DMS79 (cell line): ENCODE measurements around the gene ATP6V1C2.
A peak's percentile ranks its signal among the peaks of the same experiment; 100 is the strongest.

ENCODE experiments used
- DNase-seq: peaks from one replicate; lab custom pipeline; 2025; lab: John Stamatoyannopoulos, UW

The ATP6V1C2 gene

GRCh38 chr2:10732924-10733565 is 11.6 kb downstream of the ATP6V1C2 start:
- DNase-seq: peak; percentile 73

- DNase-seq: no peak
Observed at GRCh38 chr2:10733566-10733925, 12.1 kb downstream of the ATP6V1C2 start.

GRCh38 chr2:10733980-10734379 is 12.6 kb downstream of the ATP6V1C2 start:
- DNase-seq: no peak

- no peak for DNase-seq
Observed at GRCh38 chr2:10738192-10738591, 16.8 kb downstream of the ATP6V1C2 start.

GRCh38 chr2:10740226-10740625 is 18.8 kb downstream of the ATP6V1C2 start:
- no peak for DNase-seq

- no peak for DNase-seq
Observed at GRCh38 chr2:10741139-10741538, 19.7 kb downstream of the ATP6V1C2 start.

- no peak for DNase-seq
Observed at GRCh38 chr2:10742666-10743065, 21.2 kb downstream of the ATP6V1C2 start.

GRCh38 chr2:10750610-10751009 is 29.2 kb downstream of the ATP6V1C2 start:
- DNase-seq: no peak

GRCh38 chr2:10752236-10752635 is 30.8 kb downstream of the ATP6V1C2 start:
- no peak for DNase-seq

- no peak for DNase-seq
Observed at GRCh38 chr2:10753156-10753555, 31.7 kb downstream of the ATP6V1C2 start.

- no peak for DNase-seq
Observed at GRCh38 chr2:10753876-10754275, 32.4 kb downstream of the ATP6V1C2 start.

GRCh38 chr2:10755621-10756020 is 34.2 kb downstream of the ATP6V1C2 start:
- DNase-seq: no peak

GRCh38 chr2:10757814-10758286 is 36.4 kb downstream of the ATP6V1C2 start:
- DNase-seq: no peak

GRCh38 chr2:10759151-10759714 is 37.8 kb downstream of the ATP6V1C2 start:
- no peak for DNase-seq

GRCh38 chr2:10760794-10761504 is 39.5 kb downstream of the ATP6V1C2 start:
- DNase-seq: no peak

GRCh38 chr2:10761591-10761990 is 40.2 kb downstream of the ATP6V1C2 start:
- DNase-seq: no peak

- DNase-seq: no peak
Observed at GRCh38 chr2:10762651-10763460, 41.4 kb downstream of the ATP6V1C2 start.

GRCh38 chr2:10763461-10763800 is 42.0 kb downstream of the ATP6V1C2 start:
- no peak for DNase-seq

- DNase-seq: no peak
Observed at GRCh38 chr2:10764096-10764785, 42.8 kb downstream of the ATP6V1C2 start.

- no peak for DNase-seq
Observed at GRCh38 chr2:10764896-10765295, 43.5 kb downstream of the ATP6V1C2 start.

GRCh38 chr2:10765461-10765860 is 44.0 kb downstream of the ATP6V1C2 start:
- no peak for DNase-seq

GRCh38 chr2:10765914-10766313 is 44.5 kb downstream of the ATP6V1C2 start:
- DNase-seq: no peak
